Measurements from ENCODE around the gene KBTBD3.
"Not testable (repeated sequence)": the region's sequence is repeated elsewhere in the genome, so short reads cannot be mapped to it uniquely, and the experiment has no call there.

KBTBD3 gene

DNA sequence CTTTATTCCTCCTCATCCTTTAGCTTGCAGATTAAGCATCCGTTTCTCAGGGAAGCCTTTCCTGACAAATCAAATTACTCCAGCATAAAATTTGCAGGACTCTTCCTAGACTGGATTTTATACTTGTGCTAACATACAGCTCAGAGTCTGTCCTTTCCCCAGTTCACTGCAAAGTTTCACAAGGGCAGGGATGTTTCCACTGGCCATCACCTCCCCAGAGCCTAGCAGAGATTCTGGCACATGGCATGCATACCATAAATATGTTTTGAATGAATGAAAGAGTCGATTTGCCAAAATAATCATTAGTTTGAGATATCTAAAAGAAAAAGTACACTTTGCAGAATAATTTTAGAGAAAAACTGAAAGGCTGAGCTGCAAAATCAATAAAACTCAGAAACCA is 65.7 kb downstream of the KBTBD3 start:
- no peak for DNase-seq (ENCODE audit: low spot score)

DNA sequence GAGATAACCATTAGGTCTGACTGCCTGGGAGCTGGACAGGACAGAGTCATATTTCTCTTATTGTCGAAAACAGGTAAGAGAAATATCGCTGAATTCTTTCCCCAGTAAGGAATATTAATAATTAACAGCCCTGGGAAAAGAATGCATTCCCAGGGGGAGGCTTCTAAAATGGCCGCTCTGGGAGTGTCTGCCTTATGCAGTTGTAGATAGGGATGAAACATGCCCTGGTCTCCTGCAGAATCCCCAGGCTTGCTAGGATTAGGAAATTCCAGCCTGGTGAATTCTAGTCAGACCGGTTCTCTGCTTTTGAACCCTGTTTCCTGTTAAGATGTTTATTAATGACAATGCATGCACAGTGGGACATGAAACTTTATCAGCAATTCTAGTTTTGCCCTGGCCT is 74.1 kb downstream of the KBTBD3 start:
- DNase-seq (ENCODE audit: low spot score): not testable (repeated sequence)

DNA sequence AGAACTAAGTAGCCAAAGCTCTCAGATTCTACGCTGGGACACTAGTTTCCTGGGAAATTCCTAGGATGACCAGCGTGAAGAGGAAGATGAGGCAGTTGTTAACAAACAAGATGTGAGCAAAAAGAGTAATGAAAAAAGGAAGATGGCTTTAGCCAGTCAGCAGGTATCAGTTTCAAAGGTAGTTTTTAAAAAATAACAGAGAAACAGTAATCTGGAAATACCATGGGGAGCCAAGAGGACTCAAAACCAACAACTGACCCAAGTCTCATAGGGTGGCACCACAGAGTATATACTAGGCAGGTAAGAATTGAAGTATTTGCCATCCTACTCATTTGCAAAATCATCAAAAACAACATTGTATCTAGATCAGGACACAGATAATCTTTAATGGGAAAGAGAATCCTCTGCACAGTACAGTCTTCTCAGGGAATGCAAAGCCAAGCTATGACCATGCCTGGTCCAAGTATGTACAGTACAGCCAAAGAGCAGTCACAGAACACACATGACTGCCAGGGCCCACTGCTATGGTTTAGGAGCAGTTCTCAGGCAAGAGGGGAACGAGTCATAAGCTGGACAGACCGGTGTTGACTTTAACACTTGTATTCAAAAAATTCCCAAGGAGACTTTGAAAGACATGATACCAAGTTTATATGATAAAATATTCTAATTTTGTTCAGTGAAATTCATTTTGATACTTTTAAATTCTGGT is 75.7 kb downstream of the KBTBD3 start:
- no peak for DNase-seq (ENCODE audit: low spot score)
